Aorta (tissue), 5 donors: ENCODE measurements around the gene SERPINB6. TPM values are rescaled to one million over a fixed set of nuclear protein-coding genes. Genes with fewer than 3 reads are reported as not detected.
"Not testable (repeated sequence)": the region's sequence is repeated elsewhere in the genome, so short reads cannot be mapped to it uniquely, and the experiment has no call there.

ENCODE experiments used
- ATAC-seq: fragments of 200-7000 bp; cut with Tn5 transposase; one replicate; pipeline ENCODE4 v1.9.1; 2022; ENCODE audit warnings: moderate library complexity; ENCODE audit not compliant: low FRiP score
- DNase-seq, 2 donors: peaks; one replicate each; pipeline ENCODE4 v3.0.0-alpha.2; 2020
- H3K27ac ChIP-seq, 2 donors: one replicate each; pipeline ENCODE4 v1.5.1; 2013; ENCODE audit warnings: low read length in 2 of 2, mild to moderate bottlenecking in 2 of 2, moderate library complexity in 2 of 2, control low read depth in 1 of 2, inconsistent platforms in 1 of 2, low read depth in 1 of 2
- H3K27me3 ChIP-seq, 2 donors: one replicate each; pipeline ENCODE4 v1.6.1; 2013; ENCODE audit warnings: control low read depth in 1 of 2, low read length in 1 of 2, mild to moderate bottlenecking in 1 of 2, moderate library complexity in 1 of 2; ENCODE audit not compliant: insufficient read depth in 2 of 2, control insufficient read depth in 1 of 2
- H3K36me3 ChIP-seq, 2 donors: one replicate each; pipeline ENCODE4 v1.6.1; 2013; ENCODE audit warnings: control low read depth in 1 of 2, low read length in 1 of 2, mild to moderate bottlenecking in 1 of 2; ENCODE audit not compliant: insufficient read depth in 2 of 2, control insufficient read depth in 1 of 2
- H3K4me1 ChIP-seq, 2 donors: one replicate each; pipeline ENCODE4 v1.6.1; 2013; ENCODE audit warnings: low read length in 2 of 2, control low read depth in 1 of 2, mild to moderate bottlenecking in 1 of 2, moderate library complexity in 1 of 2; ENCODE audit not compliant: insufficient read depth in 2 of 2, control insufficient read depth in 1 of 2
- H3K4me3 ChIP-seq, 2 donors: one replicate each; pipeline ENCODE4 v1.5.1; 2013; ENCODE audit warnings: low read length in 2 of 2, control low read depth in 1 of 2, mild to moderate bottlenecking in 1 of 2
- H3K9me3 ChIP-seq: one replicate; pipeline ENCODE4 v1.6.1; 2013; ENCODE audit warnings: mild to moderate bottlenecking, low read length; ENCODE audit not compliant: control insufficient read depth
- WGBS, 2 donors: extraction: QIAGEN DNeasy Blood & Tissue Kit; methylation state at CpG; one replicate each; pipeline ENCODE4 v1.1.7; 2013; 5-methylcytosine and 5-hydroxymethylcytosine counted together
- intact Hi-C, 2 donors: fragments of 100-400 bp; cut with DNase I; formaldehyde crosslinking; loops; one replicate each; pipeline versions ENCODE4 v1.14.2 to v1.15.0; 2022
- polyA plus RNA-seq, 2 donors: library from polyadenylated mRNA; stranded (reverse); fragments of 200-250 nt; gene quantifications; one replicate each; pipeline ENCODE4 v1.2.3, GENCODE V29; 2013
- total RNA-seq, 2 donors: library from RNA; stranded (reverse); fragmentation: NEBNext Ultra II Directional; extraction: Animal tissue kit (Norgen Biotek cat#: 25700); gene quantifications; one replicate each; pipeline ENCODE4 v1.2.1, GENCODE V29; 2021
- donor health status: healthy with polysubstance abuse.
- donor health status: Bipolar disorder and iron deficiency.
- donor health status: DM: no; HTN: no; CAD: no.
- donor health status: DM: no; HTN: no; CAD: no.
- donor health status: DM: yes; HTN: yes; CAD: no.

The SERPINB6 gene
- total and polyA plus RNA-seq, 4 donors: 111 to 243 (median 153) TPM

GRCh38 chr6:3013901-3014674 is 42.7 kb upstream of the SERPINB6 start:
- Histone ChIP-seq H3K27ac (no peak overlapping the region), H3K36me3 (peaks cover 2 to 17% of the 10 kb centered on the region in 2 donors), H3K4me1 (no peaks in the 10 kb centered on the region), H3K4me3 (no peak overlapping the region), H3K9me3 (peaks cover 3% of the 10 kb centered on the region), H3K27me3 (no peaks in the 10 kb centered on the region)
- 89 to 92% methylated on average over 18 of the region's 18 CpGs for WGBS, 2 donors
- DNase-seq: no peak
- no peak for ATAC-seq
- intact Hi-C loops: loop anchor here in 1 of 2 donors (5.0 kb wide), 1 partner anchor 33 kb away; no protein-coding TSS in a partner anchor

- DNase-seq (peak in 1 of 2 donors; percentile 71), ATAC-seq (peak; percentile 52)
- Histone ChIP-seq H3K36me3 (peaks cover 2 to 17% of the 10 kb centered on the region in 2 donors), H3K4me3 (no peak overlapping the region), H3K4me1 (no peaks in the 10 kb centered on the region), H3K9me3 (peaks cover 3% of the 10 kb centered on the region), H3K27me3 (no peaks in the 10 kb centered on the region), H3K27ac (no peak overlapping the region)
- intact Hi-C loops: loop anchor here in 1 of 2 donors (5.0 kb wide), 1 partner anchor 34 kb away; no protein-coding TSS in a partner anchor
- 88 to 100% methylated on average over 2 of the region's 2 CpGs for WGBS, 2 donors
Measured at GRCh38 chr6:3013486-3013885, 42.1 kb upstream of the SERPINB6 start.

GRCh38 chr6:3011592-3011991 is 40.2 kb upstream of the SERPINB6 start:
- H3K36me3 ChIP-seq: peaks cover 2 to 19% of the 10 kb centered on the region in 2 donors
- intact Hi-C loops: loop anchor here in 1 of 2 donors (5.0 kb wide), 1 partner anchor 36 kb away; no protein-coding TSS in a partner anchor
- no peak for ATAC-seq

GRCh38 chr6:3011158-3011557 is 39.8 kb upstream of the SERPINB6 start:
- Histone ChIP-seq H3K9me3 (peaks cover 3% of the 10 kb centered on the region), H3K27me3 (no peaks in the 10 kb centered on the region), H3K4me3 (no peak overlapping the region), H3K27ac (no peak overlapping the region), H3K4me1 (no peaks in the 10 kb centered on the region), H3K36me3 (peaks cover 2 to 19% of the 10 kb centered on the region in 2 donors)
- intact Hi-C loops: loop anchor here in 1 of 2 donors (5.0 kb wide), 1 partner anchor 36 kb away; no protein-coding TSS in a partner anchor
- ATAC-seq: no peak
- no peak for DNase-seq

More at GRCh38 chr6:3011592-3011991, 40.2 kb upstream of the SERPINB6 start:
- no peaks in the 10 kb centered on the region for H3K27me3 ChIP-seq
- no peak overlapping the region for H3K4me3 ChIP-seq
- no peak for DNase-seq
- no peaks in the 10 kb centered on the region for H3K4me1 ChIP-seq
- peaks cover 3% of the 10 kb centered on the region for H3K9me3 ChIP-seq
- no peak overlapping the region for H3K27ac ChIP-seq

- 88 to 91% methylated on average over 3 of the region's 3 CpGs for WGBS, 2 donors
- no peak for DNase-seq
- Histone ChIP-seq H3K27ac (no peak overlapping the region), H3K4me3 (no peak overlapping the region), H3K36me3 (peaks cover 2 to 15% of the 10 kb centered on the region in 2 donors), H3K27me3 (no peaks in the 10 kb centered on the region), H3K9me3 (peaks cover 3% of the 10 kb centered on the region), H3K4me1 (no peaks in the 10 kb centered on the region)
- ATAC-seq: no peak
- intact Hi-C loops: loop anchor here in 1 of 2 donors (5.0 kb wide), 1 partner anchor 37 kb away; no protein-coding TSS in a partner anchor
Measured at GRCh38 chr6:3009930-3010329, 38.6 kb upstream of the SERPINB6 start.

GRCh38 chr6:3008712-3009265 is 37.4 kb upstream of the SERPINB6 start:
- H3K36me3 ChIP-seq: peaks cover 2 to 17% of the 10 kb centered on the region in 2 donors
- WGBS, 2 donors: 97 to 98% methylated on average over 17 of the region's 17 CpGs

GRCh38 chr6:3007571-3007970 is 36.2 kb upstream of the SERPINB6 start:
- 80 to 89% methylated on average over 3 of the region's 3 CpGs for WGBS, 2 donors

More at GRCh38 chr6:3008712-3009265, 37.4 kb upstream of the SERPINB6 start:
- H3K27me3 ChIP-seq, H3K9me3 ChIP-seq, DNase-seq, H3K4me3 ChIP-seq, ATAC-seq, intact Hi-C loops, H3K27ac ChIP-seq, H3K4me1 ChIP-seq: not testable (repeated sequence)

GRCh38 chr6:3006476-3006875 is 35.1 kb upstream of the SERPINB6 start:
- intact Hi-C loops: no loop called here
- Histone ChIP-seq H3K4me3 (no peak overlapping the region), H3K27me3 (no peaks in the 10 kb centered on the region), H3K36me3 (peaks cover 2 to 13% of the 10 kb centered on the region in 2 donors), H3K4me1 (peaks cover 0 to 1% of the 10 kb centered on the region in 2 donors), H3K27ac (no peak overlapping the region), H3K9me3 (peaks cover 3% of the 10 kb centered on the region)
- ATAC-seq (no peak), DNase-seq (no peak)
- 93 to 94% methylated on average over 5 of the region's 5 CpGs for WGBS, 2 donors

More at GRCh38 chr6:3007571-3007970, 36.2 kb upstream of the SERPINB6 start:
- Histone ChIP-seq H3K27ac (no peak overlapping the region), H3K27me3 (no peaks in the 10 kb centered on the region), H3K4me1 (no peaks in the 10 kb centered on the region), H3K4me3 (no peak overlapping the region), H3K36me3 (peaks cover 2 to 16% of the 10 kb centered on the region in 2 donors), H3K9me3 (peaks cover 3% of the 10 kb centered on the region)
- ATAC-seq (no peak), DNase-seq (no peak)
- intact Hi-C loops: no loop called here
